Raji (cell line): ENCODE data around the gene ELP4.

Source experiments
- POLR2A ChIP-seq: IDR thresholded peaks from 2 replicates; pipeline ENCODE4 v1.6.1; 2011; ENCODE audit warnings: low read depth, low read length, control low read depth; ENCODE audit not compliant: insufficient read depth

The ELP4 gene

DNA sequence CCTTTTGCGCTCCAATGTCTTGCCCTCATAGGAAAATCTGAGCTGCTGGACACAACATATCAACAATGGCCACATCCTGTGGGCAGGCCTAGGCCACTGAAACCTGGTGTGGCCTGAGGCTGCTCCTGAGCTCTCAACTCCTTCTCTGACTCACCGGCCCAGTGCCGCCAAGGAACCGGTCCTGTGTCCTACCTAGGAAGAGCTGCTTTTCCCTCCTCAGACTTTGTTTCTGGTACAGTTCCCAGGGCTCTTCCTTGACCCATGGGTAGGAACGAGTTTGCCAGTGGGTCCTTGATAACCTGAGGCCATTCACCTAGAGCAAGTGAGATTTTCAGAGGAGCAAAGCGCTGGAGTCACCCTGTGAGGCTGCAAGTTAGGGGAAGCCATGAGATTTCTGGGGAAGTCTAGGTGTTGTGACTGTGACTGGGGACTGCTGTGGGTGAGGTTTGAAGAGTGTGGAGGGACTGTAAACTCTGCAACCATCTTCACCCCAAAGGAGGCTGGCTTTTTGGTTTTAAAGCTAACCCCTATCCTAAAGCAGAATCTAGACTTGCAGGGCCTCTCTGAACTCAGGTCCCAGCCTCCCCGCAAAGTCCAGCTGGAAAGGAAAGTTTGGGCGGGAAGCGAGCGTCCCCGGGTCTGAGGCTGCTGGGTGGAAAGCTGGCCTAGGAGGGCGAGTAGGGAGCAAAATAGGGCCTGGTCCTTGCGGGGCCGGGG lies 313.5 kb downstream of the ELP4 start:
- no peak for TF ChIP-seq POLR2A

DNA sequence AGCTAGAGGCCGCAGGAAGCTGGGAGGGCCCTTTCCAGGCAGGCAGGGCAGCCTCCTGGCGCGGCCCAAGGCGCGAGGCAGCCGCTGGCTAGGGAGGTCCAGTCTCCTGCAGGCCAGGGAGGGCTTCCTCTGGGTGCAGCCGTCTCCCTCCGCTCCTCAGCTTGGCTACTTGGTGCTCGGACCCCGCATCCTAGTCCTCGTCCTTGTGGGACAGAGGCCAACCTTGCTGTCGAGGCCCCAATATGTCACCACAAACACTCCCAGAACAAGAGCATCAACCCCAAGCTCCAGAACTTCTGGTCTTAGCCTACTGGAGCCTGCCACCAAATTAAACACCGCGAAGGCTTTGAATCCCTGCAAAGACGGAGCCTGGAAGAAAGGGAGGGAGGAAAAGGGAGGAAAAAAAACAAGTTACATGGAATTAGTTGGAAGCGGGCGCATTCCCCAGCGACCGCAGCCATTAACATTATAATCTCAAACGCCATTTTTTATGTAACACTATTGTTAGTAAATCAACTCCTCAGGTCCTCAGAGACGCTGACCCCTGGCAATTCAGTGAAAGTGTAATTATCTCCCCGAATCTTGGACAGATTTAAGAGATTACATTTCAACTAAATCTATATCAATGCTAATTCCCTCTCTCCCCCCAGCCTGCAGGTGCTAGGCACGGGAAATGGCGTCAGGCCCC lies 314.2 kb downstream of the ELP4 start:
- TF ChIP-seq POLR2A = no peak

DNA sequence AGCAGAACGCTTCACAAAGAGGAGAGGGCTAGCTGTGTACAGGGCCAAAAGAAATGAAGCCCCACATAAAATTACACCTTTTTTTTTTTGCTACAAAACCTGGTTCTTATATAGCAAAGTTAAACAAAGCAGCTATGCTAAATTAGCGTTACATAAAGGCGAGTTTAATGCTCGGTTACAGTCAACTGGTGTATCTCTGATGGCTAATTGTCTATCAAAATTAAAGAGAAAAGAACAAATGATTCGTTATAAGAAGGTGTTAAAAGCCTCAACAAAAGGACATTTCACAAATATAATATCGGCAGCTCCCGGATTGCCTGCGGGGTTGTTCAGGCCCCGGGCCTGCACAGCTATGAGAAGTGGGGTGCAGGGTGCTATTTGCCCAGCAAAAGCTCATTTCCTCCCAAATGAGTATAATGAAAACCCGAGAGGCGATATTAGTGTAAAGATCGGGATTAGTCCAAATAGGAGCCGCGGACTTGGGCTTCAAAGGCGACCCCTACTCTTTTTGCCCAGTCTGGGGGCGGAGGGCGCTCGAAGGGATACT lies 314.8 kb downstream of the ELP4 start:
- no peak for TF ChIP-seq POLR2A

DNA sequence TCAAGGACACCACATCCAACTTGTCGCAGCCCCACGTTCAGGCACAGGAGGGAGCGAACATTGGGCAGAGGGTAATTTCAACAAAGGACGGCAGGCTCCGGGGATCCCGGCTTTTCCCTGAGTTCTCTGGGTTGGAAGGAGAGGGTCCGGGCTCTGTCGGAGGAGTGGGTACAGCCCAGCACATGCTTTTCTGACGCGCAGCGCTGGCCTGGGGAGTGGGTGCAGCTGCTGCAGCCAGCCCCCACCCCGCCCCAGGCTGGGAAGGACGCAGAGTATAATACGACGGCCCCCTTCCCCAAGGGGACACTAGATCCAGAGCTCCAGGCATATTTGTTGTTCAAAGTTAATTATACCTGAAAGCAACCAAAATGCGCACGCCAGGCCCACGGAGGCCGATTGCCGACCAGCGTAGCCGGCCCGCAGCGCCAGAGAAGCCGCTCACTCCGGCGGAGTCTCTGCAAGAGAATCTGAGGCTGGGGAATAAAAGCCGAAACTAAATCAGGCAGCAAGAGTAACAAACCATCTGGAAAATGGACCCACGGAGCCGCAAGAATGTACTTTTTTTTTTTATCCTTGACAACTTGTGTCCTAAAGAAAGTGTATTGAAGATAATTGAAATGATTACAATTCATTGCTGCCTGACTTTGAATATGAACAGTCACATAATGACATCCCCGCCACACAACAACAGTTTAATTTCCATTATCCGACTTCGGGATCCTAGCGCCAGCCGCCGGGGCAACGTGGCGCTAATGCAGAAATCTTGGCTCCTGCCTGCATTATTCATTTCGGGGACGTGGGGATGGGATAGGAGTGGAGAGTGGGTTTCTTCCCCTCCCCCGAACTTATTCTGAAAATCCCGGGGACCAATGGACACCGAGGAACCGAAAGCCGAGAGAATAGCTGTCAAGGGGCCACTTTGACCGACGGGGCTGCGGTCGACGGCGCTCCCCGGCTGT lies 315.6 kb downstream of the ELP4 start:
- TF ChIP-seq POLR2A = no peak

DNA sequence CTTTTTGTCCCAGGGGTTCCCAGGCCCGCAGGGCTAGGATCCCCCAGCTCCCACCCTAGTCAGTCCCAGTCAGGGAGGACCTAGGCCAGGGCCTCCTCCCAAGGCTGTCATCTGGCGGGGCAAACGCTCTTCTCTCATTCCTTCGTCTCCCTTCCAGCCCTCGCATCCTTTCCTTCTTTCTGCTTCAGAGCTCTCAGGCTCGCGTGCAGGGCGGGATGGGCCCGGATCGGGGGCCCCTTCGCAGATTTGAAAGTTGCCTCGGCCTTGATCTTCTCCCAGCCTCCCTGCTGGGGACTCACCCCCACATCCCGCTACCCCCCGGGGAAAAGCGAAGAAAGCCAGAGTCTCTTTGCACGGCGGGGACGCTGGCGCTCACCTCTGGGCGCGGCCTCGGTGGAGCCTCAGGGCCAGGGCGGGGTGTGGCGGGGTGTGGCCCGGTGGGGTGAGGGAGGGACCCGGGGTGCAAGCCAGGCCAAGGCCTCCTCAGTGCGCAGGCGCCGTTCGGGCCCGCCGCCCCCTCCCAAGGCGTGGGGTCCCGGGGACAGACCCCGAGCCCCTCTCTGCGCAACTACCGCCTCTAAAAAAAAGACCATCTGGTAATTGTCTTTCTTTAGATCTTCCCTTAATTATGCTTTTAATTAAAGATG lies 316.4 kb downstream of the ELP4 start:
- TF ChIP-seq POLR2A = no peak

DNA sequence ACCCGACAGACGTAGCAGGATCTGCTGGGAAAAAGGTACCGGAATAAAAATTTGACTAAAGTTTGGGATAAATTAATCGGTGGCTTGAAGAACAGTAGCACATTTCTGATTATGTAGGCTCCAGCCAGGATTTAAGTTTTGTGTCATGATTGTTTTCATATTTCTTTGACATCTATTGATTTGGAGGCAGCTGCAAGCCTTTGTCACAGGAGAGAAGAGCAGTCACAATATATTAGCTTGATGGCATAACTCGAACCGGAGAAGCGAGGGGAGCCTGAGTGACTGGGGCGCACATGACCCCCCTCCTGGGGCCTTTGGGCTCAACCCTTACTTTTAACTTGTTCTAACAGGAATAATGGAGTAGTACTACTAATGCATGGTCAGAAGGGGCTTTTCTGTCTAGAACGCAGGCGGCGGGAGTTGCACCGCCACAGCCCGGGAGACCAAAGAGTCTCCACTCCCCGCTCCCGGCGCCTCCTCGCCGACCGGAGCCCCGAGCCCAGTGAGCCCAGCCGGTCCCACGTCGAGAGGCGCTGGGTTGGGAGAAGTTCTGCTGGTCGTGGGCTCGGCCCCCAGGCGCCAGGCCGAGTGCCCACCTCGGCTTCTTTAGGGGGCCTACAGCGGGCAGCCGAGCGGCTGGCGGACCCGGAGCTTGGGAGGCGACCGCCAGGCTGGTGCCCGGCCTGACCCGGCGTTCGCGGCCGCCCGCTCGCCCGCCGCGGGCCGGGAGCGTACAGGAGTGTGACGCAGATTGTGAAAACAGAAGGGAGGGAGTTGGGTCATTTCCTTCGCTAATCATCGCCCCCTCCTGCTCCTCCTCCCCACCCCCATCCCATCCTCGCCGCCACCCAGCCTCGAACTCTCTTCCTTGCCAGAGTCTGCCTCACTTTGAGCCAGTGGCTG lies 317.2 kb downstream of the ELP4 start:
- no peak for TF ChIP-seq POLR2A

DNA sequence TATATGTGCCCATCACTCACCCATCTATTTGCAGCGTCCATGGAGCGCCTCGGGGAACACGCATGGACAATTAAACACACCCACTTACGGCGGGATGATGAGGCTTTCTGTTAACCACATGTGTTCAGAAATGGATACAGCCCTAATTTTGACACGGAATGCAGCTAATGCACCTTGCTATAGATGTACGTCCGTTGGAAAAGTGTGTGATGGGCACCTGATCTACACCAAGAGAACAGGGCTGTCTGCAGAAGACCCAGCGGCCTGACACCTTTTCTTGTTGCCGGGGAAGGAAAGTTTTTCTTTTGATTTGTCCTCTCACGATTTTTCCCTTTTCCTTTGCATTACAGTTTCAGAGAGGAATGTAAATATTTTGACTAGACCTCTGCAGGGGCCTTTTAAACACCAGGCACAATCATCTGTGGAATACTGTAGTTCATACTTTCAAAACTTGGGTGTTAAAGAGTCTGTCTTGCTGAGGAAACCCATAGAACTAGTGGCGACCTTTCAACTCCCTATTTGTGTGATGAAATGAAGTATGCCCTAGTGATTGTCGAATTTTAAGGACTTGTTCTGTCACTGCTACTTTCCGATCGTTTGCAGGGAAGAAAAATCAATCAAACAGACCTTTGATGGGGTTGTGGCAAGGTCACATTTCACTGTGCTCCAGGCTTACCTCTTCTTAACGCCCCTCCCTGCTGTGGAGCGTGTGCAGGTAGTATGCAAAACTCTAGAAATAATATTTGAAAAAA lies 318.1 kb downstream of the ELP4 start:
- no peak for TF ChIP-seq POLR2A

DNA sequence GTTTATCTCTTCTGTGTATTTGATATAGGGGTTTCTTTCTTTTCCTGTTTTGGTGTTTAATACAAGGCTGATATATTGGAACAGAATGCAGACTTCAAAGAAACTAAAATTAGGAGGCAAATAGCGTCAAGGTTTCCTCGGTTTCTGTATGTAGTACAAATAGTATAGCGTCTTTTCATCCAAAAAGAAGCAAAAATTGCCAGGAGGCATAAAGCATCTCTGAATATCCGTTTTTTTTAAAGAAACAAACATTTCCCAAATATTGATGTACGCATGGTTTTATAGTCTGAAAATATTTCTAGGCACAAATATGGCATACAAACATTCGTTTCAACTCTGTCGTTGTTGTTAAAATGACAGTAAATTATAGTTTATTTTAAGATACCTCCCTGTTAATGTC lies 318.6 kb downstream of the ELP4 start:
- TF ChIP-seq POLR2A = no peak

DNA sequence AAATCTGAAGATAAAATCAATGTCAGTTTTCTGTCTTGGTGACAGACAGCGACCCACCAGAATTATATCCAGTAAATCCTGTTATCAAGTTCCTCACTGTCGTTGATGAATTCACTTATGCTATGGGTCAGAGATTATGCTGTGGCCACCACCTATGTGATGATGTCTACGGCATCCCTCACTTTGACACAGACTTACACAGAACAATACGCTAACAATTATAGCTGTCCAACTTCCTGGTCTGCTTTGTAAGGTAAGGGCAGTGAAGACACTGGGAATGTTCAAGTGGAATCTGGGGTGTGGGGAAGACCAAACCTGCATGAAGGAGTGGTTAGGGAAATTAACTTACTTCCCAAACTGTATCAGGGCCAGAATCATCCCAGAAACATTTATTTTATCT lies 320.8 kb downstream of the ELP4 start:
- TF ChIP-seq POLR2A = no peak

DNA sequence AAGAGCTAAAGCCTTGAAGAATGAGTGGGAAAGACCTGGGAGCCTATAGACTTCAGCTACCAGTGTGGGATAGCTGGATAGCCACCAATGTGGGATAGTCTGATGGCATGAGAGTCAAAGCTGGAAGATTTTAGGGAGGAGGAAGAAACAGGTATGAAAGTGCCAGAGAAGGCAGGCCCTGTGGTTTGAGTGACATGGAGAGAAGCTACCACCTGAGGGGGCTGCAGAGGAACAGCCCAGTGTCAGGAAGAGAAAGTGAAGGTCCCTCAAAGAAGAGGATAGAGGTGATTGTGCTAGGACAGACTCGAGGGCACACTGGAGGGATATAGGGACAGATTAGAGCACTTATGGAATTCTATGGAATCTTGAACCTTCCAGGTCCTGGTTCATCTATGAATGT lies 324.7 kb downstream of the ELP4 start:
- TF ChIP-seq POLR2A = no peak
